H4 (cell line): ENCODE results near the gene CRAT. TPM values are rescaled to one million over a fixed set of nuclear protein-coding genes. Genes with fewer than 3 reads are reported as not detected.

ENCODE experiments used
- DNase-seq: peaks from one replicate; pipeline ENCODE4 v3.0.0-alpha.2; 2015; ENCODE audit warnings: low spot score
- total RNA-seq: library from RNA; depleted of rRNA; stranded (reverse); fragments of >200 nt; shearing (Covaris generic); gene quantifications from 2 replicates; pipeline ENCODE4 v1.2.3, GENCODE V29; 2014; rRNA removed

CRAT gene
- total RNA-seq = 14.5 and 21.2 TPM in 2 replicates

DNA sequence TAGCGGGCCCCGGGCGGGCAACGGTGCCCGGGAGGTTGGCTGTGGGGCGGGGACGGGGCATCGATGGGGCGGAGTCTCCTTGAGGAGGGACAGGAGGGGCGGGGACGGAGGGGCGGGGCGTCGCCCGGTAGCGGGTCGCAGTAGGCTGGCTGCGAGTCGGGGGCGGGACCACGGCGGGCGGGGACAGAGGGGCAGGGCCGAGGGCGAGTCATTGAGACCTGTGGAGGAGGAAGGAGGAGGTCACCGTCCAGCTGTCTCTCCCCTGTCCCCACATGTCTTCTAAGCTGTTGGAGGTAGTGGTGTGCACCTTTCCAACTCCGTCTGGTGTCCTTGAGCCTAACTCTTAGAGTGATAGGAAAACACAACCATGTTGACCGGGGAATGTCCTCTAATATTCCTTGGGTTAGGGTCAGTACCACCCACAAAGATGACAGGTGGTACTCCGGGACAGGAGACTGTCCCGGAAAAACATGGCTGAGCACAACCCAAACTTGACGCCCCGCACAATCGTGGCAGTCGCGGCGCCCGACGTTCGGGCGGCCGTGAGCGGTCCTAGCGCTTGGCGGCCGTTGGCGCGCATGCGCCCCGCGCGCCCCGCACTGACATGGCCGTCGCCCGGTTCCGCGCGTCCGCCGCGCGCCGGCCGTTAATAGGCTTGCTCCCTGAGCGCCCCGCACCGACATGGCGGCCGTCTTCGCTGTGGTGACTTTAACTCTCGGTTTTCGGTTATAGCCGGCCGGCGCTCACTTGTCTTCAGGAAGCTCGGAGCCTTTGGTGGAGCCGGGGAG, at the start of gene CRAT, which contains the start of gene PTPA:
Gene CRAT, minus strand, starts transcription at position 54 of the 788 bp plus-strand sequence. CDS start 284 bp downstream, outside the sequence.
Gene PTPA, plus strand, starts transcription at position 676 of the 788 bp plus-strand sequence. CDS start 186 bp downstream, outside the sequence.
- DNase-seq = peak; percentile 86

DNA sequence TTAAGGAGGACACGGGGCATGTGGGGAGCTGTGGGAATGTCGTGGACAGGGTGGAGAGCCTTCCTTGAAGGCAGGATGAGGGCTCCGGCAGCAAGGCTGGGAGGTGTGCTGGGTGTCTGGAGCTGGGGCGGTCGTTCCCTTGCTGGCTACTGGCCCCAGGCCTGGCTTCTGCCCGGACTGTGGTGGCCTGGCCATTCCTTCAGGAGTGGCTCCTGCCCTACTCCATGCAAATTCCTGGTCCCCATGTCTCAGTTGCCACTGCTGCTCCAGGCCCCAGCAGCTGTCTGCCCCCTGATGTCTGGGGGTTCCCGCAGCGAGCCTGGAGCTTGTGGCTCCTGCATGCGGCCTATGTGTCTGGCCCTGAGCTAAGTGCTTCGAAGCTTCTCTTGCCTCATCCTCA, 45.6 kb upstream of the CRAT start:
- no peak for DNase-seq

DNA sequence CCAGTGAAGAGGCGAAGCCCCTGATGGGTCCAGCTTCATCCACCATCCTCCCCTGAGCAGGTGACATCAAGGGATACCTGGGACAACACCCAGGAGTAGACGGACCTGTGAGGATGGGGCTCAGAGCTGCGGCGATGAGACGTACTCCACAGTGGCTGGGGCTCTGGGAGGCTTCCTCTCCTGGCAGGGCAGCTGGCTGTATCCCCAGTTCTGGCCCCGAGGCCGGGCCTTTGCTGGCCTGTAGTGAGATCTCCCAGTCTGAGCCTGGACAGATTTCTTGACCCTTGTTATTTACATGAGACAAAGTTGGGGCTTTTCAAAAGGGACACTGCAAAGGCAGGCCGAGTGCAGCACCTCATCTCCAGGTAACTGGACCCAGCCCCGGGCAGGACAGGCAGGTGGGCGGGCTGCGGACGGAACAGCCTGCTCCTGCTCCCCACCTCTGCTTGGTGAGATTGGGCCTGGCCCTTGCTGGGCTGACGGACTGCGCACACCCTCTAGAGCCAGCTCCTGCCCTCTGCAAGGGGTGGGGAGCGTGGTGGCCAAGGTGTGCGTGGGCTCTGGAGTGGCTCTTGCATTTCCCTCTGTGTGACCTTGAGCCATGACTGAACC, 44.4 kb upstream of the CRAT start:
- DNase-seq = no peak

DNA sequence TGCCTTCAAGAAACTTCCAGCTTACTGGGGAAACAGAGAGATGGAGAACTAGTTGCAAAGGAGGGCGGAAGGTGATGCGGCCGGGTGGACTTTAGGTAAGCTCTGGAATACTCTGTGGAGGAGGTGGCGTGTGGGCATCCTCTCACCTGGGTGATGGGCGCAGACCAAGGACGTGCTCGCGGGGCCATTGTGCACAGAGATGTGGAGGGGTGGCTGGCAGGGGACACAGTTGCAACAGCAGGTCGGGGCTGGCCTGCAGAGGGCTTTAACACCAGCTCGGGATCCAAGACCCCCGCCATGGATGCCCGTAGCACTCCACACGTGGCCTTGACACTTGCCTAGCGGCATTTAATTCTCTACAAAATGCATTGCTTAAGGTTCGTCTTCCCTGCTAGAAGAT, 40.9 kb upstream of the CRAT start:
- no peak for DNase-seq

DNA sequence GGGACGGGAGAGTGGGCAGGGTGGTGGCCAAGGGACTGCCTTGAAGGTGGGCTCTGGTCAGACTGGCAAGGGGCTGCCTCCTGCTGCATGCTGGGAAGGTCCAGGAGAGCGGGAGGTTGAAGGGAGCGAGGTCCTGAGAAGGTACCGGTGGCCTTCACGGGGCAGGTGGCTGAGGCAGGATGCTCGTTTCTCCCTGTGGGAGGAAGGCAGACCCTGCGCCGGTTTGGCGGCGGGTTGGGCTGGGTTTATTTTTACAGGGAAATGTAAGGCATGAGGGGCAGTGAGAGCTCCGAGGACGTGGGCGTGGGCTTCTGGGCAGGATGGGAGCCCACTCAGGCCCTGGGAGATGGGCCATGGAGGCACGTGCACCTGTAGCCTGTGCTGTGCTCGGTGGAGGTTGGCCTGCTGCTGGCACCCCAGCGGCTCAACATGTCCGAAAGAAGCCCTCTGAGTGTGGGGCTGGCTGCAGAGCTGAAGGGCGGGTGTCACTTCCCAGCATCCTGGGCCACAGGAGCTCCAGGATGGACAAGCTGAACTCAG, 40.1 kb upstream of the CRAT start:
- no peak for DNase-seq

DNA sequence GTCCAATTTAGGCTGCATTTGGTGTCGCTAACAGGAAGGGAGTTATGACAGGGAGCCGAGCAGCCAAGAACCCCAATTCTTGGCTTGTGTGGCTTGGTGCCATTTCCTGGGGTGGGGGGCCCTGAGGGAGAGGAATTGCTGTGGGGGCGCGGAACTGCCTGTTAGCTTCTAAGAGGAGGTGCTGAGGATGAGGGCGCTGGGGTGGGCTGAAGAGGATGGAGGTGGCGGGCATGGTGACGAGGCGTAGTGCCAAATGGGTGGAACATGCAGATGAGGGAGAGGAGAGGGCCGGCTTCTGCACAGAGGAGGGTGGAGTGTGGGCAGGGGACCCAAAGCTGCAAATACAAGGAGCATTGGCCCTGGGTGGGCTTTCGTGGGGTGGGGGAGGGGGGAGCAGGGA, 39.5 kb upstream of the CRAT start:
- DNase-seq = no peak

DNA sequence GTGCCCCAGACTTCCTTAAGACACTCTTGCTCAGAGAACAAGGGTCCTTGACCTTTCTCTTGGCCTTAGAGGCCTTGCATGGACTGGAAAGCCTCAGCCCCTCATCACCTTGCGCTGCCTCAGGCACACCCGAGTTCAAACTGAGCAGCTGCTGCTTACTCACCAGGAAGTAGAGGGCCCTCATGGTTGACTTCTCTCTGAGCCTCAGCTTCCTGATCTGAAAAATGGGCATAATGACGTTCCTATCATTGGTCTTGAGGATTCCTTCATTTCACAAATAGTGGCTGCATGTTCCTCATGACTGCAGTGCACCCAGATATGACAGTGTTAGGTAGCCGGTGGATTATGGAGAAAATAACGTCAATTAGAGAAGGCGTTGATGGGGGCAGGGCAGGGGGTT, 38.8 kb upstream of the CRAT start:
- no peak for DNase-seq

DNA sequence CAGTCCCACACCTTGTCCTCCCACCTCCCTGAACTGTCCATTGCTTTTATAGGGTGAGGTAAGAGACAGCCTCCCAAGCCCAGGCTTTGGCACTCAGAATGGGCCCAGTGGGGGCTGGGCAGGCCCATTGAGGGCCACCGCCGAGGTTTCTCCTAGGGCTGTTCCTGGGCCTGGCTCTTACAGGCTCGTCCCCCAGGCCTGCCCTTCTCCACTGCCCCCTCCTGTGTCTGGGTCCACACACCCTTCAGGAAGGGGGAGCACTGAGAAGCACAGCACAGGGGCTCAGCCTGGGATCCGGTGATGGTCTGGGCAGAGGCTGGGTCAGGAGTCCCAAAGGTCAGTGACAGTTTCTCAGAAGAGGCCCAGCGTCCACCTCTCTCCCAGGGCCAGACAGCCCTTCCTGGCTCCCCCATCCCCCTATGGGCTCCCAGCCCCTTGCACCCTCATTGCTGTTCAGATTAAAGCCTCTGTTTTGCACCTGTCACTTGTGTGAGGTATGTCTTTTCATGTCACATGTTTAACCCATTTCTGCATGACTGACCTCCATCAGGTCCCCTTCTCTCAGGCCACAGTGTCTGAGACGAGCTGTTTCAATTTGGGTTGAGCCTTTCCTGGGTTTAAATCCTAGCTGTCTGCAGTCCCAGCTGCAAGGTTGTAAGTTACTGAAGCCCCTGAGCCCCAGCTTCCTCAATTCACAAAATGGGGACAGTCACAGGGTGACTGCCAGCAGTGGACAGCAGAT, 38.0 kb upstream of the CRAT start:
- DNase-seq = no peak

DNA sequence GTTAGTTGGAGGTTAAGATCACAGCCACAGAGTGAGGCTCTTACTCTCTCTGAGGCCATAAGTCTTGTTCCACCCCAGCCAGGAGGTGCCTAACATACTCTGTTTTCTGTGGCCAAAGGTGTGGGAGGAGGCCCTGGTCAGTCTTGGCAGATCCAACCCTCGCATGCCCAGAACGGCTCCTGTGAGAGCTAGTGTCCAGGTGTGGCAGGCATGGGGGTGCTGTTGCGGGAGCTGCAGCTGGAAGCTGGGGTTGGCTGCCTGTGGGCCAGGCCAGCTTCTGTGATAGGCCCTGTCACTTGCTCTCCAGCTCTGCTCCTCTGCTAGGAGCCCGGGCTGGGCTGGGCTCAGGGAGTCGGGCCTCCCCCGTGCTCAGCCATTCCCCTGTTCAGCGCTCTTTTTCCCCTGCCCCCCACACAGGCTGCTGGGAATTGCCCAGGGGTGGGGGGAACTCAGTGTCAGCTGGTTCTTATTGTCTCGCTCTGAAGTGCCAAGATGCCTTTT, 35.9 kb upstream of the CRAT start:
- DNase-seq = no peak

DNA sequence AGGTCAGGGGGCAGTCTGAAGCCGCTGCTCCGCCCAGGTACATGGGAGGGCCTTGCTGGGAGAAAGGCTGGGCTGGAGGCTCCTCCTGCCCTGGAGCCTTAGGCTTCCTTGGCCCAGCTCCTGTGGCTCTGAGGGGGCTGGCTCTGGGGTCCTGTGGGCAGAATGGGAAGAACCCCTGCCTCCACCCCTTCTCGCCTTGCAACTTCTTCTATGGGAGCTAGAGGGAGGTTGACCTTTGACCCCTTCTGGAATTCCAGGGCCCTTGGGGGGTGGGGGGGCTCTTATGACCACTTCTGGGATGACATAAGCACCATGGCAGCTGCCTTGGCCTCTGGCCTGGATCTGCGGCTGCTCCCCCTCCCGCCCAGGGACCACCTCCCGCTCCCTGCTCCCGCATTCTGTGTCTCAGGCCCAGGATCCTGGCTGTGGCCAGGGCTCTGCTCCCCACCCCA, 35.3 kb upstream of the CRAT start:
- peak; percentile 42 for DNase-seq

DNA sequence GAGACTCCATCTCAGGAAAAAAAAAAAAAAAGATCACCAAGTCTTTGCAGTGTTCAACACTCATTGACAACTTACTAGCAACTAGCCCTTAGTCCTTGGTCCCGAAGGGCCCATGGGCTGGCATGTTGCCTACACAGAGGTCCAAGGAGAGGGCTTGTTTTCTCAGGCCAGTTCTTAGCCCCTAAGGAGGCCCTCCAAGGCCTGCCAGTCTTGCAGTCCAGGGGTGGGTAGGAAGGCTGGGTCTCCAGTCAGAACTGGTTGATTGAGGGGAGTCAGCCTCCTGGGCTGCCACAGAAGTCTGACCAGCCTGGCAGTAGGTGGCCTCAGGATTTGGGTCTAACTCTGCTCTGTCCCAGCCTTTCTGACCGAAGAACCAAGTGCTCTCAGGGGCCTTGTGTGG, 34.7 kb upstream of the CRAT start:
- DNase-seq = no peak

DNA sequence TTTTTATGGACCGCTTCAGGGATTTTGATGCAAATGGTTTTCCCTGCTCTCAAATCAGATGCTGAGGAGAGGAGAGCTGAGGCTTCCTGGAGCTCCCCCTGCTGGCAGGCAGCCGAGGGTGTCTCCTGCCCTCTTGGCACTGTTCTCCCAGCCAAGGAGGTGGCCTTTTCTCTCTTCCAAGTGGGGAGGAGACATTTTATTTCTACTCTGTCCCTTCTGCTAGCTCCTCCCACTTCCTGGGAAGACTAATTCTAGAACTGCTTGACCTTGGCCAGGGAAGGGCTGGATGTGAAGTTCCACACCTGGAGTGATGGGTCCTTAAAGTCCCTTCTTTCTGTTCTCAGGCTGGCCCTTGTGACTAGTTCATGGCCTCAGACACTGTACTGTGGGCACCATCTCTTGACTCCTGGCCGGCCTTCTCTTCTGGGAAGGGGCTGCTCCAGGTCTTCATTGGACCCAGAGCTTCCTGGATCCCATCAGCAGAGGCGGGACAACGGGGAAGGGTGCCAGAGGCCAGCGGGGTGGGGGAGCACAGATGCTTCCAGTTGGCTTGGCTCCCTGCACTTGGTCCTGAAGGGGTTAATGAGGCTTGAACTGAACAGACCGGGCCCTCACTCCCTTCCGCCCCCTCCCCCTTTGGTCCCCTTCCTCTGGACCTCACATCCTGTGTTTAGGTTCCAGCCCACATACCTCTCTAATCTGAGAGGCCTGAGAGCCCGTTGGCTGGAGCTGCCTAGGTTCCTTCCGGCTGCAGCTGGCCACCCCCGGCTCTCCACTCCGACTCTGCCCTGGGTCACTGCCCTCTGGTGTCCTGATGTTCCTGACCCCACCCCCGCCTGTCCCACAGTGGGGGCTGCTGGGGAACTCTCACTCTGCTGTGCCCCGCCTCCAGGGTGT, 32.7 kb upstream of the CRAT start:
- peak; percentile 89 for DNase-seq

DNA sequence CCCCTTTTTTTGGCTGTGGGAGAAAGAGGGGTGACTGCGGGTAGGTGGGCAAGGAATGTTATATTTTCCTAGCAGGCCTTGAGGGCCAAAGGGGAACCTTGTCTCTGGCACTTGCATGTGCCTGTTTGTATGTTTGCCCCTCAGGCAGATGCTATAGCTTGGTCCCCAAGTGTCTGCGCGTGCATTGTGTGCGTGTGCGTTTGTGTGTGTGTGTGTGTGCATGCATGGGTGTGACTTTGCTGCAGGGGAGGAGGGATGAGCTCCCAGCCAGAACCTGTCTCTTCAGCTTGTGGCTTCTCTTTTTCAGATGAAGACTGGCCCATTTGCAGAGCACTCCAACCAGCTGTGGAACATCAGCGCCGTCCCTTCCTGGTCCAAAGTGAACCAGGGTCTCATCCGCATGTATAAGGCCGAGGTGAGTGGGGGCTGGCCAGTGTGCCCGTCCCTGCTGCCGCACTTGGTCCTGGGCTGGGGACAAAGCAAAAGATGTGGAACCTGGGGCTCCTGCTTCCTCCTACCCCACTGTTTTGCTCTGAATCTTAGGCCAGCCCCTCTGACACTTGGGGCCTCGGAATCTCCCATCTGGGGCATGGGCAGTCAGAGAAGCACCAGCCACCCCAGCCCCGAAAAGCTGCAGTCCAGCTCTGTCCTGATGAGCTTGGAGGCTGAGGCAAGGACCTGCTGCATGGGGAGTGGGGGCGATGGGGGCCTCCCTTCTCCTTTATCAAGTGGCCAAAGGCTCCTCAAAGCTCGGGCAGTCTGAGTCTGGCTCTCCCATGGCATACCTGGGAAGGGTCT, 31.7 kb upstream of the CRAT start:
- no peak for DNase-seq

DNA sequence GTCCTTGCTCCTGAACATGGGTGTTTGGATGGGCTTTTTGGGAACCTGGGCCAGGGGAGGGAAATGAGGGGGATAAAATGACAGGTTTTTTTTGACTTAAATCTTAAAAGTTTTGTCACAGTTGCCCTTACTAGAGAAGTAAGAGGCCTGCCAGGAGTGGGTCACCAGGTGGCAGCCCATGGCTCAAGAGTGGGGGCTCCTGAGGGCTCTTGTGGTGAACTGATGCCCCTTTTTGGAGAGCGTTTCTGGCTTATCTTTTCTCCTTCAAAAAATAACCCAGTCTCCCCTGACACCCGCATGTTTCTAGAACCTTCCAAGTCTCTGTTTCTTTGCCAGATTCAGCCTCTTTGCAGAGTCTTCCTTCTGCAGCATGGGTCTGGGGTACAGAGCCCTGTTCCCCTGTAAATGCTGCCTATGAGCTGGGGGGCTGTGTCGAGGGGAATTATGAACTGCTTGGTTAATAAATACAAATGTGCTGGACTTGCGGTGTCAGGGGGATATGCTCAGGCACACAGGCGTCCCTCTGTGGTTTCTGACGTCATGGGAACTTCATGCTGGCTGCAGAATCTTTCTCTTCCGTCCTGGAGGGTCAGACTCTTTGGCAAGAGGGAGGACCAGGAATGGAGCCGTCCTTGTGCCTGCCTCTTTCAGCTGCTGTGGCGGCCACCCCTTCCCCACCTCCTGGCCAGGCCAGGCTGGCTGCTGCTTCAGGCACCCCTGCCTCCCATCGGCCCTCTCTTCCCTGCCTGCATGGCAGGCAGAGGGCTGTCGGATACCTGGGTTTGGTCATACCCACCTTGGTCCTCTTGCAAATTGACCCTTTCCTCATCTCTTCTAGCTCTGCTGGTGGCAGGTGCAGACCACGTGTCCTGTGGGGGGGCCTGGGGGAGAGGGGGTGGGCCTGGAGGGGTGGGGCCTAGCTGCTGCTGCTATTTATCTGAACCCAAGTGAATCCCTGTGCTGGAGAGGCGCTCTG, 30.8 kb upstream of the CRAT start:
- peak; percentile 85 for DNase-seq

DNA sequence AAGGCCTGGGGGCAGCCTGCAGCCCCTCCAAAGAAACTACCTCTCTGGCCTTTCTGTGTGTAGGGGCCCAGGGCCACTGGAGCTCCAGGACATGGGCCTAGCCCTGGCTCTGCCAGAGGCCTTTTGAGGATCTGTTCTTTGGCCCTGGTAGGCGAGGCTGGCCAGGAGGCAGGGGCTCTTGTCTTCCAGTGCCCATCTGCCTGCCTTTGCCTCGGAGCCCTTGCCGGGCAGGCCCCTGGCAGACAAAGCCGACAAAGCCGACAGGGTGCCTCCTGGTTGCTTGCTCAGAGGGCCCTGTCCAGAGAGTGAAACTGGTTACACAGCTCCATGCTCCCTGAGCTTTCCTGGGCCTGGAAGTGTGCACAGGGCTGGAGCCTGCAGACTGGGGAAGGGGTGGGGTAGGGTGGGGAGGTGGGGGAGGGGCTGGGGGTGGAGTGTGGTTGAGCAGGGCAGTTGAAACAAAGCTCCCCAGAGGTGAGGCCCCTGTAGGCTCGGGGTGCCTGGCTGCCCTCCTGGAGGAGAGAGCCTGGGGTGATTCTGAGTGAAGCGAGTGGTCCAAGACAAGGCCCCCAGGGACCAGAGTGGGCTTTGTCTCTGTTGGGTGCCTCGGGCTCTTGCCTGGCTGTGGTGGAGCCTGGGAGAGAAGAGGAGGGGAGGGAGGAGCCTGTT, 29.9 kb upstream of the CRAT start:
- DNase-seq = peak; percentile 55

DNA sequence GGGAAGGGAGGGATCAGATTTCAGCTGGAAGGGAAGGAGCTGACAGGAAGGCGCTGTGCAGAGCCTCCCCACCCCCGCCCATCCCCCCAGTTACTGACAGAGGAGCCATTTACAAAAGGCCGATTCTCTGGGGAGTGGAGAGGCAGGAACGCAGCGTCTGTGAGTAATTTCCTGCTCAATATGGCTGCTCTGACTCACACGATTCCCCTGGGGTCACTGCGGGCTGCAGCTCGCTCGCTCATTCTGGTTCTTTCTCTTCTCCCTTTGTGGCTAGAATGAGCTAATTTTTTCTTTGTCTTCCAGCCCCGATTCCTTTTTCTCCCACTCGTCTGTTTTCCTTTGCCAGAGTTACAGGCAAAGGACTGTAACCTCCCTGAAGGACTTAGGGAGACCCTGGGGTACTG, 29.4 kb upstream of the CRAT start:
- peak; percentile 99 for DNase-seq

DNA sequence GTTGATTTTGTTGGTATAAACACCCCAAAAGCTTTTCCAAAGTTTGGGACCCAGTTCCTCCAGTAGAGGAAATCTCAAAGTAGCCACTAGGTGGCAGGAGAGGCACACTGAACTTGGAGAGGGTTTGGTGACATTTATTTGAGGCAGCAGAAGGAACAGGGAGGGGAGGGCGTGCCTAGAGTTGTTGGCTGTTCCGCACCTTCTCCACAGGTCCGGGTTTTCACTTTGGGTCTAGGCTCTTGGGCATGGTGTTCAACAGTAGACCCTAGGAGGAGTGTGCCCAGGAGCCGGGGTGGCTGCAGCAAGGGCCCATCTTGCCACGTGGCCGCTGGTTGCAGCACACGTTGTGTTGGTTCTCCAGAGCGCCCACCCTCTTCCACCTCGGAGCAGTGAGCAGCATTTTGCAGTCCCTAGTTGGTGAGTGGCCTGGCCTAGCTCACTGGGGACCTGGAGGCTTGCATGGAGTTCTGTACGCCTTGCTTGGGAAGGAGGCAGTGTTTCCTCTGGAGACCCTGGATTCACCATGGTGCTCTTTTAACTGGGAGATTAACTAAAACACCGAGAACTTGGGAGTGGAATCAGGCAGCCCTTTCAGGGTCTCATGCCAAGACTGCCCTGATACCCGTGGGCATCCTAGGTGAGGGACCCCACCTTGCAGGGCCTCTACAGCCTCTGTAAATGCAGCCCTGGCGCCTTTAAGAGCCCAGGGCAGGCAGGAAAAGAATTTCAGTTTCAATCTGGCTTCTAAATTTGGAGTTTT, 28.8 kb upstream of the CRAT start:
- DNase-seq = peak; percentile 87
